Gastroesophageal sphincter (tissue), 4 donors: ENCODE results near the gene SLC2A1. TPM values are rescaled to one million over a fixed set of nuclear protein-coding genes. Genes with fewer than 3 reads are reported as not detected.

Source experiments
- ATAC-seq: fragments of 150-250 bp; one replicate; pipeline ENCODE4 v1.9.1; 2016; ENCODE audit warnings: mild to moderate bottlenecking, moderate library complexity
- H3K27ac ChIP-seq, 4 donors: fragments of 200-600 bp; sonication (generic) in 3 of 4; 1 replicate in 3 of 4; 2 replicates in 1 of 4; pipeline ENCODE4 v1.5.1; 2016 to 2019
- H3K27me3 ChIP-seq: fragments of 200-600 bp; sonication (generic); one replicate; pipeline ENCODE4 v1.5.1; 2019
- H3K36me3 ChIP-seq, 2 donors: fragments of 200-600 bp; sonication (generic); one replicate each; pipeline ENCODE4 v1.5.1; 2019; ENCODE audit warnings: control low read depth in 1 of 2
- H3K4me1 ChIP-seq, 3 donors: fragments of 200-600 bp; sonication (generic); 1 replicate in 2 of 3; 2 replicates in 1 of 3; pipeline ENCODE4 v1.5.1; 2016 to 2019; ENCODE audit warnings: control low read depth in 2 of 3
- H3K4me3 ChIP-seq, 2 donors: fragments of 200-600 bp; sonication (generic); one replicate each; pipeline ENCODE4 v1.5.1; 2019; ENCODE audit warnings: mild to moderate bottlenecking in 1 of 2, moderate library complexity in 1 of 2
- H3K9me3 ChIP-seq, 3 donors: fragments of 200-600 bp; sonication (generic); one replicate each; pipeline ENCODE4 v1.5.1; 2017 to 2019; ENCODE audit warnings: control low read depth in 2 of 3
- EP300 ChIP-seq: sonication (generic); formaldehyde crosslinking; IDR thresholded peaks from one replicate; pipeline ENCODE4 v1.6.1; 2017; ENCODE audit warnings: antibody characterized with exemption, mild to moderate bottlenecking
- POLR2A ChIP-seq, 2 donors: fragments of 450-650 bp; IDR thresholded peaks; one replicate each; pipeline ENCODE4 v1.6.1; 2017; ENCODE audit warnings: antibody characterized with exemption in 2 of 2, mild to moderate bottlenecking in 2 of 2, moderate library complexity in 1 of 2
- POLR2AphosphoS5 ChIP-seq: sonication (generic); formaldehyde crosslinking; IDR thresholded peaks from one replicate; pipeline ENCODE4 v1.6.1; 2017; ENCODE audit warnings: antibody characterized with exemption
- WGBS, 2 donors: methylation state at CpG; one replicate each; pipeline ENCODE4 v1.1.5; 2018; ENCODE audit warnings: low coverage in 1 of 2; 5-methylcytosine and 5-hydroxymethylcytosine counted together
- total RNA-seq, 4 donors: library from RNA; depleted of rRNA; stranded (reverse); fragments of >200 nt; gene quantifications; one replicate each; pipeline ENCODE4 v1.1.0, GENCODE V29; 2016
- TF ChIP-seq, protein P1 (sequence below), 4 experiments: fragments of 200-600 bp in 2 of 4; fragments of 450-650 bp in 2 of 4; sonication (generic) in 1 of 4; IDR thresholded peaks; one replicate each; pipeline ENCODE4 v1.5.1; 2017 to 2019; ENCODE audit warnings: antibody characterized with exemption in 4 of 4, mild to moderate bottlenecking in 2 of 4, moderate library complexity in 2 of 4

SLC2A1 gene
- total RNA-seq, 4 donors from 2014 or later: 23.5 to 106 (median 45.9) TPM

DNA sequence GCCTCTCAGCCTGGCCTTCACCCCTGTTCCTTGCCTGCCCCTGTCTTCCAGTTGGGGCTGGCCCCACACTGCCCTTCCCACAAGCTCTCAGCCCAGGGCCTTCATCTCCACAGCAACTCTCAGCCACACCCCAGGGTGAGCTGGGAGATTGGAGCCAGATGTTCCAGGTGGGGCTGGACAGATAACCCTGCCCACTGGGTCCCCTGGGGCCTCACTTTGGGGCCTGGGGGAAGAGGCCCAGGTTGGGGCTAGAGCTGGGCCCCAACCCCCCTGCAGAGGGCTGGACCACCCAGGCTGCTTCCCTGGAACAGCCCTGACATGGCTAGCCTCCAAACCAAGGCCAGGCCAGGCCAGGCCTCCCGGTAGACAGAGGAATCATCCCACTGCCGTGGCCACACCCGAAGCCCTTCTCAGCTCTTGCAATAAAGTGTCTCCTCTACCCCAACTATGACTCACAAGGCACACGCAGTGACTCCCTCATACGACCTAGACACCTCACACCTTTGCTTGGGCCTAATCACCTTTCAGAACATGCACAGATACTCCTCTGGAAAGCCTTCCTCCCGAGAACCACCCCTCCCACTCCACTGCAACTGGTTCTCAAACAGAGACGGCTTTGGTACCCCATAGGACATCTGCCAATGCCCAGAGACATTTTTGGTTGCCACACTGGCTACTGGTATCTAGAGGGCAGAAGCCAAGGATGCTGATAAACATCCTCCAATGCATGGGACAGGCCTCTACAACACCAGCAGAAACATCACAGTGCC is 22.2 kb downstream of the SLC2A1 start:
- H3K27ac ChIP-seq: peak overlapping the region in 2 of 4 donors; percentile 31 to 63
- H3K4me1 ChIP-seq: peaks cover 4 to 59% (median 14%) of the 10 kb centered on the region in 3 donors
- no peaks in the 10 kb centered on the region for H3K9me3 ChIP-seq
- ATAC-seq: peak; percentile 74
- H3K4me3 ChIP-seq: no peak overlapping the region
- H3K27me3 ChIP-seq: no peaks in the 10 kb centered on the region
- 67 to 70% methylated on average over 2 to 4 of the region's 7 CpGs for WGBS, 2 donors
- peaks cover 0 to 44% of the 10 kb centered on the region in 2 donors for H3K36me3 ChIP-seq
- TF ChIP-seq EP300: no peak
- TF ChIP-seq POLR2AphosphoS5: no peak

DNA sequence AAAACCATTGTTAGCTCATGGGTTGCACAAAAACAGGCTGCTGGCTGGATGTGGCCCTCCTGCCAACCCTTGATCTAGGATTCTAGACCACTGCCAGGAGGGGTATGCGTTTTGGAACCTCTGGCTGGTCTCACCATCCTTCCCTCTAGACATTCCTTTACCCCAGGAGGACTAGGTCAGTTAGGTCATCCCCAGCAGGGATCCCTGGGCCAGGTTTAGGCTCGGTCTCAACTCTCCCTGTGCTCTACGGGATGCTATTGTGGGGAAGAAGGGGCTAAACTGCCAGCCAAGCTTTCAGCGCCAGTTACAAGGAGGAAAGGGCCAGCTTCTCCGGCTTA is 22.7 kb downstream of the SLC2A1 start:
- no peak for ATAC-seq
- H3K9me3 ChIP-seq: no peaks in the 10 kb centered on the region
- H3K36me3 ChIP-seq: peaks cover 0 to 42% of the 10 kb centered on the region in 2 donors
- H3K27me3 ChIP-seq: no peaks in the 10 kb centered on the region
- H3K27ac ChIP-seq: peak overlapping the region in 2 of 4 donors; percentile 31 to 63
- WGBS, 2 donors: 84 to 100% methylated on average over 1 to 4 of the region's 5 CpGs
- no peak for TF ChIP-seq POLR2AphosphoS5
- no peak overlapping the region for H3K4me3 ChIP-seq
- peaks cover 2 to 53% (median 10%) of the 10 kb centered on the region in 3 donors for H3K4me1 ChIP-seq

DNA sequence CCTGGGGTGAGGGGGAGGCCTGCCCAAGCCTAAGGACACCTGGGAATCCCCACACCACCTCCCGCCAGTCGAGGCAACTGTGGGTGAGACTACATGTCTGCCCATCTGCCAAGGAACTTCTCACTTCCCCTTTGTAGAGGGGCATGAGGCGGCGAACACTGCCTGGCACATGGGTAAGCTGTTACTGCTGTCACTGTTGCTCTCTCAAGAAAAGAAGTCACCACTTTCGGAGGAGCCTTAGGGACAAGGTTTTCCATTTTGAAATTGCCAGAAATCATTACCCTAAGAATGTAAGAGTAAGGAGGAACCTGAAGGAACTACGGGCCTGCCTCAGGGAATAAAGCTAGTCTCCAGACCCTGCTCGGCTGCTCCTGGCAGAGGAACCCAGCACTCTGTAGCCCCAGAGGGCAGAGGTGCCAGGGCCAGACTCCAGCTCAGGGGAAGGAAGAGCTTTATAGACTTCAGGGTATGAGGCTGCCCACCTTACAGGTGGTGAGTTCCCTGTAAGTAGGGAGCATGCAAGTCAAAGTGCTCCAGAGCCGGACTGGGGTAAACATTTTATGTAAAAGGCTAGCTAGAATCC is 23.3 kb downstream of the SLC2A1 start:
- 76 to 100% methylated on average over 1 to 2 of the region's 8 CpGs for WGBS, 2 donors
- TF ChIP-seq POLR2A (IDR thresholded peaks at IDR 0.05) (no peak), EP300 (no peak), POLR2AphosphoS5 (no peak)
- TF ChIP-seq, protein P1, sequence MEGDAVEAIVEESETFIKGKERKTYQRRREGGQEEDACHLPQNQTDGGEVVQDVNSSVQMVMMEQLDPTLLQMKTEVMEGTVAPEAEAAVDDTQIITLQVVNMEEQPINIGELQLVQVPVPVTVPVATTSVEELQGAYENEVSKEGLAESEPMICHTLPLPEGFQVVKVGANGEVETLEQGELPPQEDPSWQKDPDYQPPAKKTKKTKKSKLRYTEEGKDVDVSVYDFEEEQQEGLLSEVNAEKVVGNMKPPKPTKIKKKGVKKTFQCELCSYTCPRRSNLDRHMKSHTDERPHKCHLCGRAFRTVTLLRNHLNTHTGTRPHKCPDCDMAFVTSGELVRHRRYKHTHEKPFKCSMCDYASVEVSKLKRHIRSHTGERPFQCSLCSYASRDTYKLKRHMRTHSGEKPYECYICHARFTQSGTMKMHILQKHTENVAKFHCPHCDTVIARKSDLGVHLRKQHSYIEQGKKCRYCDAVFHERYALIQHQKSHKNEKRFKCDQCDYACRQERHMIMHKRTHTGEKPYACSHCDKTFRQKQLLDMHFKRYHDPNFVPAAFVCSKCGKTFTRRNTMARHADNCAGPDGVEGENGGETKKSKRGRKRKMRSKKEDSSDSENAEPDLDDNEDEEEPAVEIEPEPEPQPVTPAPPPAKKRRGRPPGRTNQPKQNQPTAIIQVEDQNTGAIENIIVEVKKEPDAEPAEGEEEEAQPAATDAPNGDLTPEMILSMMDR (IDR thresholded peaks at IDR 0.05): no peak
- Histone ChIP-seq H3K36me3 (peaks cover 0 to 47% of the 10 kb centered on the region in 2 donors), H3K9me3 (no peaks in the 10 kb centered on the region), H3K4me3 (no peak overlapping the region), H3K27ac (peak overlapping the region in 1 of 4 donors; percentile 63), H3K4me1 (peaks cover 0 to 48% (median 10%) of the 10 kb centered on the region in 3 donors), H3K27me3 (no peaks in the 10 kb centered on the region)
- ATAC-seq: no peak

DNA sequence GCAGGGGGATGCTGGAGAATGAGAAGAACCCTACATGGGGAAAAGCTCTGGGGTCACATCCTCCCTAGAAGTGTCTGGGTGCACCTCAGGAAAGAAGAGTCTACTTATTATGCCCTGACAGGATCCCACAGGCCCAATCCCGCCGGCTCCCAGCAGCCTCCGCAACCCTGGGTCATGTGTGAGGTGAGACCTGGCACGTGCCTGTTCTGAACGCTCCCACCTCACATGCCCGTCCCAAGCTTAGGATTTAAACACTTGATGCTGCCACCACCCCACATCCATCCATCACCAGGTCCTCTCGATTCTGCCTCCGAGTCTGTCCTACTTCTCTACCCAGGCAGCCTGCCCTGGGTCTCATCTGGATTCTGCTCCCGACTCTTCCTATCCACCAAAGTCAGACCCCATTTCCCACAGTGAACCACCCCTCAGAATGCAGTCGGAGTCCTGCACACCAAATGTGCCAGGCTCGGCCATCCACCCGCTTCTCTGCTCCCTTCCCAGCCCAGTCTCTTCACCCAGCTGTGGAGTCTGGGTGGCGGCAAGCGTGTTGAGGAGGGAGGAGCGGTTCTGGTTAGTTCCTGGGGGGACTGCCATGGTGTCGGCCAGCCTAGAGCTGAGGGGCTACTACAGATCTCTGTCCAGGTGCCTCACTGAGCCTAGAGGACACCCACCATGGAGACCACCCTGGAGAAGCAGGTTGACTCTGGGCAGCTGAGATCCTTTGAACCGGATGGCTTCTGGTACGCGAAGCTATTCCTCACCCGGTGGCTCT is 23.9 kb downstream of the SLC2A1 start:
- TF ChIP-seq, protein P1 (IDR thresholded peaks at IDR 0.05): no peak
- TF ChIP-seq POLR2AphosphoS5 (no peak), POLR2A (IDR thresholded peaks at IDR 0.05) (no peak), EP300 (no peak)
- Histone ChIP-seq H3K36me3 (peaks cover 0 to 54% of the 10 kb centered on the region in 2 donors), H3K27ac (peak overlapping the region in 1 of 4 donors; percentile 4), H3K27me3 (no peaks in the 10 kb centered on the region), H3K4me1 (peaks cover 0 to 41% (median 10%) of the 10 kb centered on the region in 3 donors), H3K4me3 (no peak overlapping the region), H3K9me3 (no peaks in the 10 kb centered on the region)
- no peak for ATAC-seq
- 81 to 87% methylated on average over 8 to 9 of the region's 20 CpGs for WGBS, 2 donors

DNA sequence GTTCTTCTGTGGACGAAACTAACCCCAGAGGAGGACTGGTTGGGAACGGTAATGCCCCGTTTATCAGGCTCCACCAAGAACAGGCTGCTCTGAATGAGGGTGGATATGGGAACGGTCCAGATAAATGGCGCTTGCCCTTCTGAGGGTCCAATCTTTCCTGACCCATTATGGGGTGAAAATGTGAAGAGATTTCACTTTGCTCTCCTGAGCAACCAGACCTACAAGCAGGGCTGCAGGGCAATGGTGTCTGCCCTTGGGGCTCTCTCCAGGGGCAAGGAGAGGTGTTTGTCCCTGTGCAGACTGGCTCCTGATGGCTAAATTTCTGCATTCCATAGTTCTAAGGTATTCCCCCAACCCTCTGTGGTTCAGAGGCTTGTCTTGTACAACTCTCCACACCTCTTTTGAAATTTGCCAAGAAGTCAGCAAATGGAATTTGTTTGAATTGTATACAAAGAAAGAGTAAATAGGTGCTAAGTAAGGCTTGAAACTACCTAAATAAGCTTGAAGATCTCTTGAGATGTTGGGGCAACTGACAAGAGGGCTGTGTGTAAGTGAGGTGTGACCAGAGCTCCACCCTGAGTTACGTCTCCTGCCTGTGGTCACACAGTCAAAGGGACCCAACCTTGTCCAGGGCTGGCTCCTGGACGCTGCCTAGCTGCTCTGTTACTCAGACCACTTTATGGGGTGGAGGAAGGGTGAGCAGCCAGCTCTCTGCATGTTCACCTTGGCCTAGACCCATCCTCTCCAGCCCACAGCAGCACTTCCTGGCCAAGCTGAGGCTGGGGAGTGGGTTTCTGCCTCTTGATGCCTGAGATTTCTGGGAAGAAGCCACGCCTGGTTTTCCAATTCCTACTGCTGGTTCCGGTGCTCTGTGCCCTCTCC is 24.8 kb downstream of the SLC2A1 start:
- Histone ChIP-seq H3K27me3 (no peaks in the 10 kb centered on the region), H3K27ac (no peak overlapping the region), H3K4me1 (peaks cover 0 to 33% (median 10%) of the 10 kb centered on the region in 3 donors), H3K36me3 (peaks cover 0 to 57% of the 10 kb centered on the region in 2 donors), H3K9me3 (no peaks in the 10 kb centered on the region), H3K4me3 (no peak overlapping the region)
- TF ChIP-seq, protein P1 (IDR thresholded peaks at IDR 0.05): no peak
- no peak for TF ChIP-seq EP300
- no peak for TF ChIP-seq POLR2A (IDR thresholded peaks at IDR 0.05)
- TF ChIP-seq POLR2AphosphoS5: no peak
- 95% methylated on average over 9 of the region's 9 CpGs; no CpG with 5 or more reads in 1 of the 2 donors for WGBS, 2 donors
- ATAC-seq: no peak
